K562 (cell line): ENCODE data around the gene PHYKPL. TPM values are rescaled to one million over a fixed set of nuclear protein-coding genes. Genes with fewer than 3 reads are reported as not detected.

Experiments
- ATAC-seq: fragments of 200-7000 bp; cut with Tn5 transposase; 3 replicates; pipeline ENCODE4 v1.9.1; 2020; ENCODE audit warnings: moderate library complexity
- BruUV-seq: library from RNA; stranded (reverse); fragments of 400-500 nt; replicated peaks from 2 replicates; lab custom pipeline; 2021; lab: Mats Ljungman, UMichigan
- CTCF ChIA-PET: fragments of 300-600 bp; formaldehyde crosslinking; extraction: SDS; loops from one replicate; lab custom pipeline; 2021; ENCODE audit warnings: low intra/inter-chr PET ratio; lab: Yijun Ruan, JAX
- POLR2A ChIA-PET: fragments of 300-600, 350-650 bp; sonication (Branson Sonifier 250); formaldehyde crosslinking; extraction: SDS; loops from one replicate; lab custom pipeline; 2021; ENCODE audit warnings: antibody characterized with exemption, inconsistent platforms; lab: Yijun Ruan, JAX
- DNase-seq, 4 experiments: peaks; one replicate each; pipeline versions ENCODE4 v3.0.0 to v3.0.0-alpha.2; 2011 to 2018; ENCODE audit warnings: low spot score in 3 of 4, mixed read lengths in 3 of 4; ENCODE audit errors: extremely low read depth in 1 of 4
- FAIRE-seq: peaks from 2 replicates; lab custom pipeline; 2011; peaks lifted over from hg19 to GRCh38; lab: Jason Lieb, UNC
- H2AFZ ChIP-seq: 2 replicates; pipeline ENCODE4 v1.6.0; 2011; ENCODE audit warnings: low read depth, low read length, control low read depth, inconsistent platforms
- H3K27ac ChIP-seq: fragments of 200-600 bp; 3 replicates; pipeline ENCODE4 v1.8.0; 2011; ENCODE audit warnings: low read depth, mild to moderate bottlenecking, control low read depth, inconsistent platforms, low read length, moderate library complexity, mixed read lengths; ENCODE audit errors: extremely low read depth
- H3K27me3 ChIP-seq, 2 experiments: fragments of 300-600 bp in 1 of 2; 2 replicates in 1 of 2; 3 replicates in 1 of 2; pipeline versions ENCODE4 v1.6.0 to v1.8.0; 2011; ENCODE audit warnings: inconsistent platforms in 2 of 2, low read length in 2 of 2, mild to moderate bottlenecking in 1 of 2, mixed read lengths in 1 of 2, moderate library complexity in 1 of 2; ENCODE audit not compliant: control insufficient read depth in 2 of 2, insufficient read depth in 2 of 2
- H3K36me3 ChIP-seq: fragments of 300-600 bp; 3 replicates; pipeline ENCODE4 v1.8.0; 2011; ENCODE audit warnings: mild to moderate bottlenecking, low read length, inconsistent platforms; ENCODE audit not compliant: control insufficient read depth, insufficient read depth
- H3K4me1 ChIP-seq, 2 experiments: fragments of 200-600 bp in 1 of 2; replicated peaks in 1 of 2; 2 replicates in 1 of 2; 3 replicates in 1 of 2; pipeline versions ENCODE4 v1.5.1 to v1.8.0; 2011; ENCODE audit warnings: inconsistent platforms in 2 of 2, low read length in 2 of 2, mild to moderate bottlenecking in 1 of 2, mixed read lengths in 1 of 2, moderate library complexity in 1 of 2; ENCODE audit not compliant: control insufficient read depth in 2 of 2, insufficient read depth in 2 of 2
- H3K4me2 ChIP-seq: 2 replicates; pipeline ENCODE4 v1.6.1; 2011; ENCODE audit warnings: low read length, control low read depth, inconsistent platforms, mixed read lengths; ENCODE audit not compliant: insufficient read depth
- H3K4me3 ChIP-seq: fragments of 200-600 bp; sonication (generic), shearing (Covaris generic); 2 replicates; pipeline ENCODE4 v1.5.1; 2016; ENCODE audit warnings: control low read depth, inconsistent platforms
- H3K79me2 ChIP-seq: fragments of 200-600 bp; 3 replicates; pipeline ENCODE4 v1.8.0; 2011; ENCODE audit warnings: low read length, inconsistent platforms; ENCODE audit not compliant: control insufficient read depth, insufficient read depth
- H3K9ac ChIP-seq, 2 experiments: 2 replicates each; pipeline versions ENCODE4 v1.6.0 to v1.6.1; 2011; ENCODE audit warnings: low read depth in 2 of 2, low read length in 2 of 2, control low read depth in 1 of 2, inconsistent platforms in 1 of 2, mild to moderate bottlenecking in 1 of 2, mixed read lengths in 1 of 2; ENCODE audit not compliant: insufficient read depth in 1 of 2
- H3K9me1 ChIP-seq: one replicate; pipeline ENCODE4 v1.6.0; 2011; ENCODE audit warnings: inconsistent platforms, mild to moderate bottlenecking, low read length, moderate library complexity; ENCODE audit not compliant: control insufficient read depth, insufficient read depth
- H3K9me3 ChIP-seq: replicated peaks from 2 replicates; pipeline ENCODE4 v1.5.1; 2011; ENCODE audit warnings: low read depth, low read length, inconsistent platforms; ENCODE audit not compliant: control insufficient read depth, insufficient read depth
- H4K20me1 ChIP-seq: replicated peaks from 2 replicates; pipeline ENCODE4 v1.6.1; 2011; ENCODE audit warnings: low read length, inconsistent platforms, mixed read lengths; ENCODE audit not compliant: control insufficient read depth, insufficient read depth
- CCAR2 ChIP-seq: fragments of 200-400 bp; formaldehyde crosslinking; IDR thresholded peaks from 2 replicates; pipeline ENCODE4 v1.6.1; 2017; ENCODE audit warnings: mild to moderate bottlenecking, low read depth, low read length
- CCNT2 ChIP-seq: IDR thresholded peaks from 2 replicates; pipeline ENCODE4 v1.6.1; 2011; ENCODE audit warnings: borderline replicate concordance, low read depth, mild to moderate bottlenecking, moderate library complexity, mixed read lengths, low read length; ENCODE audit not compliant: insufficient read length; ENCODE audit errors: extremely low read depth
- EHMT2 ChIP-seq: fragments of 450-650 bp; IDR thresholded peaks from 2 replicates; pipeline ENCODE4 v1.6.1; 2018; ENCODE audit warnings: antibody characterized with exemption
- ETV6 ChIP-seq, 3 experiments: fragments of 150-350 bp in 1 of 3; sonication (generic) in 1 of 3; formaldehyde crosslinking in 1 of 3; IDR thresholded peaks; 2 replicates each; pipeline versions ENCODE4 v1.6.1 to v1.8.0; 2014 to 2022; ENCODE audit warnings: borderline replicate concordance in 2 of 3, low read depth in 2 of 3, antibody characterized with exemption in 1 of 3, low read length in 1 of 3, mild to moderate bottlenecking in 1 of 3, missing genetic modification reagents in 1 of 3
- FOXK1 ChIP-seq: sonication (generic); formaldehyde crosslinking; IDR thresholded peaks from 2 replicates; pipeline ENCODE4 v1.8.0; 2022; ENCODE audit warnings: missing genetic modification reagents, mild to moderate bottlenecking, borderline replicate concordance
- GTF2A2 ChIP-seq: IDR thresholded peaks from 2 replicates; pipeline ENCODE4 v1.6.1; 2016; ENCODE audit warnings: mild to moderate bottlenecking, missing genetic modification characterization, missing compliant biosample characterization
- HNRNPH1 ChIP-seq: fragments of 200-400 bp; formaldehyde crosslinking; optimal IDR thresholded peaks from 2 replicates; pipeline ENCODE3; 2017; ENCODE audit warnings: low read depth, mild to moderate bottlenecking, low read length, moderate library complexity
- KDM4B ChIP-seq, 2 experiments: fragments of 450-650 bp in 1 of 2; sonication (generic) in 1 of 2; IDR thresholded peaks; 2 replicates each; pipeline ENCODE4 v1.6.1; 2016 to 2017; ENCODE audit warnings: borderline replicate concordance in 2 of 2, antibody characterized with exemption in 1 of 2, low read depth in 1 of 2, mild to moderate bottlenecking in 1 of 2
- PURB ChIP-seq: sonication (generic); formaldehyde crosslinking; IDR thresholded peaks from 2 replicates; pipeline ENCODE4 v1.9.0; 2021; ENCODE audit warnings: low read depth, mild to moderate bottlenecking, missing genetic modification reagents
- TCFL5 ChIP-seq: fragments of 250-450 bp; sonication (Bioruptor Pico); conservative IDR thresholded peaks from 2 replicates; pipeline ENCODE4 v1.6.1; 2021; ENCODE audit warnings: mild to moderate bottlenecking, moderate library complexity, matching md5 sums
- ZNF232 ChIP-seq: sonication (generic); formaldehyde crosslinking; IDR thresholded peaks from 2 replicates; pipeline ENCODE4 v1.8.0; 2022; ENCODE audit warnings: mild to moderate bottlenecking, missing genetic modification reagents
- ZNF239 ChIP-seq: fragments of 250-450 bp; sonication (Bioruptor Pico); IDR thresholded peaks from 2 replicates; pipeline ENCODE4 v1.4.0; 2020; ENCODE audit warnings: mild to moderate bottlenecking
- ZNF699 ChIP-seq: fragments of 250-450 bp; sonication (Bioruptor Pico); IDR thresholded peaks from 2 replicates; pipeline ENCODE4 v1.8.0; 2021; ENCODE audit warnings: mild to moderate bottlenecking, moderate library complexity; ENCODE audit not compliant: insufficient replicate concordance
- WGBS: fragments of 100-300 bp; shearing (Covaris generic); methylation state at CpG from one replicate; pipeline ENCODE4 v1.1.6; 2016; ENCODE audit warnings: low coverage, mixed read lengths; ENCODE audit not compliant: insufficient coverage; ENCODE audit errors: missing lambda C conversion rate; 5-methylcytosine and 5-hydroxymethylcytosine counted together
- in situ Hi-C: fragments of 300-500 bp; cut with MboI; formaldehyde crosslinking; loops from 4 replicates; pipeline ENCODE4 v1.15.0; 2018; ENCODE audit warnings: inconsistent platforms, mixed read lengths
- intact Hi-C: fragments of 100-400 bp; cut with micrococcal nuclease; formaldehyde crosslinking; loops from 2 replicates; pipeline ENCODE4 v1.14.2; 2022
- polyA plus RNA-seq, 8 experiments: library from polyadenylated mRNA; depleted of rRNA in 4 of 8; stranded (reverse) in 5 of 8; unstranded in 3 of 8; fragments of >200 nt; fragmentation: Nextera tagmentation in 2 of 8; fragmentation: Illumina TruSeq in 1 of 8; extraction: Ambion mirVana in 2 of 8; extraction: Trizol in 1 of 8; gene quantifications; 2 replicates each; pipeline versions ENCODE4 v1.2.1 to v1.2.3, GENCODE V29; 2011 to 2014; ENCODE audit warnings: inconsistent platforms in 1 of 8, missing spikeins in 1 of 8
- total RNA-seq, 7 experiments: library from RNA; depleted of rRNA in 6 of 7; stranded (reverse); fragments of >200 nt in 6 of 7; fragmentation: Illumina TruSeq in 2 of 7; extraction: Trizol in 2 of 7; gene quantifications; 2 replicates each; pipeline versions ENCODE4 v1.2.1 to v1.2.3, GENCODE V29; 2011 to 2021; ENCODE audit warnings: low replicate concordance in 1 of 7
- TF ChIP-seq, protein P1 (sequence below): fragments of 250-450 bp; sonication (Bioruptor Pico); IDR thresholded peaks from 2 replicates; pipeline ENCODE4 v1.8.0; 2022; ENCODE audit warnings: inconsistent platforms, mild to moderate bottlenecking, moderate library complexity, borderline replicate concordance
- TF ChIP-seq, protein P2 (sequence below): fragments of 450-650 bp; formaldehyde crosslinking; IDR thresholded peaks from 2 replicates; pipeline ENCODE4 v1.4.0; 2022; ENCODE audit warnings: missing genetic modification characterization
- TF ChIP-seq, protein P3 (sequence below): fragments of 450-650 bp; formaldehyde crosslinking; IDR thresholded peaks from 2 replicates; pipeline ENCODE4 v1.4.0; 2020; ENCODE audit warnings: mild to moderate bottlenecking, mixed read lengths

Gene PHYKPL
- total and polyA plus RNA-seq, 9 of the 15 experiments (the other 6 are each of a cell fraction or from before 2014, with no cell fraction given), result 4.7 to 34.7 (median 18.6) TPM

DNA sequence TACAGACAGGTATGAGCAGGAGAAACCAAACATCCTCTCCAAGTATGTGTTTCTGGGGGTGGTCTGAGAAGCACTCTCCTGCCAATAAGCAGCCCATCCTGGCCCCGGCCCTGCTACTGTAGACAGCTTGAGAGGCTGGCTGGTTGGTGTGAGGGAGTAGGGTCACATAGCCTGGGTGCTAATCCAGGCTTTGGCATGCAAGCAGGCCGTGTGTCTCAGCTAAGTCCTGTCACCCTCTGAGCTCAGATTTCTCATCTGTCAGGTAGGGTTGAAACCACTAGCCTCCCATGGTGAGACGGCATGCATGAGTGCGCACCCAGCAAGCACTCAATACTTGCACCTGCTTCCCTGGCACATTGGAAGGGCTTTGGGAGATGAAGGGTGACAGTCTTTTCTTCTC lies 49.8 kb upstream of the PHYKPL start (continued):
- TF ChIP-seq, protein P1, sequence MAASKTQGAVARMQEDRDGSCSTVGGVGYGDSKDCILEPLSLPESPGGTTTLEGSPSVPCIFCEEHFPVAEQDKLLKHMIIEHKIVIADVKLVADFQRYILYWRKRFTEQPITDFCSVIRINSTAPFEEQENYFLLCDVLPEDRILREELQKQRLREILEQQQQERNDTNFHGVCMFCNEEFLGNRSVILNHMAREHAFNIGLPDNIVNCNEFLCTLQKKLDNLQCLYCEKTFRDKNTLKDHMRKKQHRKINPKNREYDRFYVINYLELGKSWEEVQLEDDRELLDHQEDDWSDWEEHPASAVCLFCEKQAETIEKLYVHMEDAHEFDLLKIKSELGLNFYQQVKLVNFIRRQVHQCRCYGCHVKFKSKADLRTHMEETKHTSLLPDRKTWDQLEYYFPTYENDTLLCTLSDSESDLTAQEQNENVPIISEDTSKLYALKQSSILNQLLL (CRISPR knock-in tag), result no peak
- TF ChIP-seq CCNT2 (no peak), ZNF239 (CRISPR knock-in tag) (no peak), ZNF699 (CRISPR knock-in tag) (no peak), ETV6 (IDR thresholded peaks at IDR 0.05; ENCODE audit: borderline replicate concordance in 1 of 2, low read depth in 2 of 2, low read length in 1 of 2) (no peak), ETV6 (CRISPR knock-in tag; IDR thresholded peaks at IDR 0.05; ENCODE audit: borderline replicate concordance) (no peak)
- TF ChIP-seq, all 486 proteins: peak for 0

DNA sequence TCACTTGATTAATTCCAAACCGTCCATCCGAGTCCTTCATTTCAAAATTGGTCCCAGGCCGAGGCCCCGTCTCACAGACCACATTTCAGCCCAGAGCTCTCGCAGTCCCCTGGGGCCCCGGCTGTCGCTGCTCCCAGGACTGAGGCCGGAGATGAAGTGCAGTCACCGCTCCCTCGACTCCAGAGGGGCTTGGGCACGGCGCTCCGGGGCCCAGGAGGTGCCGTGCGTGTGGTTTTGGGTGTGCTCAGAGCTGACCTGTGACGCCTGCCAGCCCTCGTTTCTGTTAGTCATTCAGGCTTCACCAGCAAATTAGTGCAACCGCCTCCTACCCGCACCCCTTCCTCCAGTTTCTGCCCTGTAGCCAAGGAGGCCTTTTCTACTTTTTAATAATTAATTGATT lies 48.7 kb upstream of the PHYKPL start:
- H3K27ac ChIP-seq, result no peak overlapping the region
- 0 out of 2 replicates have a peak, but pooled peaks cover 4% of the 10 kb centered on the region for H4K20me1 ChIP-seq
- H3K4me2 ChIP-seq, result no peak overlapping the region
- peaks cover 3 to 59% of the 10 kb centered on the region in 2 experiments; a peak in 3 of 5 replicates for H3K27me3 ChIP-seq
- H3K4me3 ChIP-seq, result no peak overlapping the region
- no peak overlapping the region for H3K9ac ChIP-seq
- no peak overlapping the region for H2AFZ ChIP-seq
- BruUV-seq, result no TSS peak
- CTCF ChIA-PET, result interaction anchor here (0.9 to 3.5 kb wide), 2 partner anchors 309 to 1212 kb away, joined by 3 to 35 read pairs; partner anchors contain the start of gene COL23A1
- POLR2A ChIA-PET, result interaction anchor here (0.6 kb wide), 1 partner anchor 33 kb away, joined by 4 read pairs; no protein-coding TSS in a partner anchor
- FAIRE-seq (no peak), DNase-seq (no peak), ATAC-seq (no peak)
- in situ Hi-C loops, result loop anchor here (5.0 to 25.0 kb wide), 2 partner anchors 311 to 556 kb away; partner anchors contain the start of gene COL23A1
- H3K9me1 ChIP-seq, result no peaks in the 10 kb centered on the region
- no peaks in the 10 kb centered on the region for H3K36me3 ChIP-seq
- intact Hi-C loops, result loop anchor here (5.0 kb wide), 2 partner anchors 271 to 556 kb away; no protein-coding TSS in a partner anchor
- H3K9me3 ChIP-seq, result no peaks in the 10 kb centered on the region
- H3K4me1 ChIP-seq, result peaks cover 0 to 12% of the 10 kb centered on the region in 2 experiments; a peak in 3 of 5 replicates
- no peaks in the 10 kb centered on the region for H3K79me2 ChIP-seq
- WGBS, result 11% methylated on average over 18 of the region's 19 CpGs
- TF ChIP-seq HNRNPH1 (no peak), ZNF232 (CRISPR knock-in tag) (no peak), EHMT2 (no peak), KDM4B (IDR thresholded peaks at IDR 0.05; ENCODE audit: borderline replicate concordance in 2 of 2, low read depth in 1 of 2) (no peak), TCFL5 (CRISPR knock-in tag) (no peak), PURB (CRISPR knock-in tag) (no peak), GTF2A2 (tag) (no peak), CCAR2 (no peak), FOXK1 (CRISPR knock-in tag) (no peak)
- TF ChIP-seq, protein P2, sequence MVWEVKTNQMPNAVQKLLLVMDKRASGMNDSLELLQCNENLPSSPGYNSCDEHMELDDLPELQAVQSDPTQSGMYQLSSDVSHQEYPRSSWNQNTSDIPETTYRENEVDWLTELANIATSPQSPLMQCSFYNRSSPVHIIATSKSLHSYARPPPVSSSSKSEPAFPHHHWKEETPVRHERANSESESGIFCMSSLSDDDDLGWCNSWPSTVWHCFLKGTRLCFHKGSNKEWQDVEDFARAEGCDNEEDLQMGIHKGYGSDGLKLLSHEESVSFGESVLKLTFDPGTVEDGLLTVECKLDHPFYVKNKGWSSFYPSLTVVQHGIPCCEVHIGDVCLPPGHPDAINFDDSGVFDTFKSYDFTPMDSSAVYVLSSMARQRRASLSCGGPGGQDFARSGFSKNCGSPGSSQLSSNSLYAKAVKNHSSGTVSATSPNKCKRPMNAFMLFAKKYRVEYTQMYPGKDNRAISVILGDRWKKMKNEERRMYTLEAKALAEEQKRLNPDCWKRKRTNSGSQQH (CRISPR knock-in tag), result no peak
- TF ChIP-seq, protein P3, sequence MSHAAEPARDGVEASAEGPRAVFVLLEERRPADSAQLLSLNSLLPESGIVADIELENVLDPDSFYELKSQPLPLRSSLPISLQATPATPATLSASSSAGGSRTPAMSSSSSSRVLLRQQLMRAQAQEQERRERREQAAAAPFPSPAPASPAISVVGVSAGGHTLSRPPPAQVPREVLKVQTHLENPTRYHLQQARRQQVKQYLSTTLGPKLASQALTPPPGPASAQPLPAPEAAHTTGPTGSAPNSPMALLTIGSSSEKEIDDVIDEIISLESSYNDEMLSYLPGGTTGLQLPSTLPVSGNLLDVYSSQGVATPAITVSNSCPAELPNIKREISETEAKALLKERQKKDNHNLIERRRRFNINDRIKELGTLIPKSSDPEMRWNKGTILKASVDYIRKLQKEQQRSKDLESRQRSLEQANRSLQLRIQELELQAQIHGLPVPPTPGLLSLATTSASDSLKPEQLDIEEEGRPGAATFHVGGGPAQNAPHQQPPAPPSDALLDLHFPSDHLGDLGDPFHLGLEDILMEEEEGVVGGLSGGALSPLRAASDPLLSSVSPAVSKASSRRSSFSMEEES (CRISPR knock-in tag), result no peak
